HT1080 (cell line): ENCODE data around the gene TMPO. TPM values are rescaled to one million over a fixed set of nuclear protein-coding genes. Genes with fewer than 3 reads are reported as not detected.
"Not testable (repeated sequence)": the region's sequence is repeated elsewhere in the genome, so short reads cannot be mapped to it uniquely, and the experiment has no call there.

ENCODE experiments used
- DNase-seq: peaks from one replicate; pipeline ENCODE4 v3.0.0-alpha.2; 2015; ENCODE audit warnings: low read depth
- small RNA-seq: library from RNA; depleted of rRNA; stranded (forward); fragments of <200 nt; gene quantifications from one replicate; pipeline ENCODE3, GENCODE V24; 2014
- total RNA-seq: library from RNA; depleted of rRNA; stranded (reverse); fragments of >200 nt; shearing (Covaris generic); gene quantifications from 2 replicates; pipeline ENCODE4 v1.2.3, GENCODE V29; 2014; rRNA removed

TMPO gene
- total RNA-seq, 1 experiment from 2014 or later = 184 TPM

DNA sequence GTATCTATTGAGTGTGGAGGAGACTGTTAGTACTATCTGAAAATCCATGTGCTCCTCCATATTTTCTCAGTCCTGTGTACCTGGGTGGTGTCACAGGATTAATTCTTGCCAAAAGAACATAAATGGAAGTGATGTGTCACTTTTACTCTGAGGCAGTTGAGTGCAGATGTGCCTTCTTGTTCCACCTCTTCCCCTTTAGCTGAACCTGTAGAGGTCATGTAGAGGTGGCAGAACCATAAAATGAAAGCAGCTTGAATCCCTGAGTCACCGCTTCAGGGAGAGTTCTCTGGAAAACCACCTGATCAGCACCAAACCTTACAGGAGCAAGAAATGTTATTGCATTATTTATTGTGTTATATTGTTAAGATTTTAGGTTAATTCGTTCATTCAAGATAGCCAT is 63.4 kb downstream of the TMPO start:
- peak; percentile 65 for DNase-seq

DNA sequence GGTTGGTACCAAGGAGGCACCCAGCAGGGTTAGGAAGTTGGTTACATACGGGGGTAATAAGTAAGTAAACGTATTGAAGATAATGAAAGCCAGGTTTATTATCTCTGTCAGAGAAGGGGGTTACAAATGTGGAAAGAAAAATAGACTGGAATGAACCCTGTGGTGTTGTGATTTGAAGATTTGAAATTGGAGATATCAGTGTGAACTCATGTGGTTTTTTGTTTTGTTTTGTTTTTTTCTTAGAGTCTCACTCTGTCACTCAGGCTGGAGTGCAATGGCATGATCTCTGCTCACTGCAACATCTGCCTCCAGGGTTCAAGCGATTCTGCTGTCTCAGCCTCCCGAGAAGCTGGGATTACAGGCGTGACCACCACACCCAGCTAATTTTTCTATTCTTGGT is 64.0 kb downstream of the TMPO start:
- no peak for DNase-seq

DNA sequence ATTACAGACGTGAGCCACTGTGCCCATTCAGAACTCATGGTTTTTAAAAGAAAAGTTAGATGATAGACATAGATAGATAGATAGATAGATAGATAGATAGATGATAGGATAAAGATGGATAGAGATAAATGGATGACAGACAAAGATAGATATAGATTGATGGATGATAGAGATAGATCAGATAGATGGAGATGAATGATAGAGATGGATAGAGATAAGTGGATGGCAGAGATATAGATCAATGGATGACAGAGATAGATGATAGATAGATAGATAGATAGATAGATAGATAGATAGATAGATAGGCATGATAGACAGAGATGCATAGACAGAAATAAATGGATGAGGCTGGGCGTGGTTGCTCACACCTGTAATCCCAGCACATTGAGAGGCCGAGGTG is 64.4 kb downstream of the TMPO start:
- DNase-seq = no peak

DNA sequence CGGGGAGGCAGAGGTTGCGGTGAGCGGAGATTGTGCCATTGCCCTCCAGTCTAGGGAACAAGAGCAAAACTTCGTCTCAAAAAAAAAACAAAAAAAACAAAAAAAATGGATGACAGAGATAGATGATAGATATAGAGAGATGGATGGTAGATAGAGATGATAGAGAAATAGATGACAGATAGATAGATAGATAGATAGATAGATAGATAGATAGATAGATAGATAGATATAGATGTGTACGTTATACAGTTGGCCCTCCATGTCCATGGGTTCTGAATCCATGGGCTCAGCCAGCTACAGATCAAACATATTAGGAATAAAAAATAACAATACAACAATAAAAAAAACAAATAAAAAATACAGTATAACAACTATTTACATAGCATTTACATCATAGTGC is 65.3 kb downstream of the TMPO start:
- no peak for DNase-seq

DNA sequence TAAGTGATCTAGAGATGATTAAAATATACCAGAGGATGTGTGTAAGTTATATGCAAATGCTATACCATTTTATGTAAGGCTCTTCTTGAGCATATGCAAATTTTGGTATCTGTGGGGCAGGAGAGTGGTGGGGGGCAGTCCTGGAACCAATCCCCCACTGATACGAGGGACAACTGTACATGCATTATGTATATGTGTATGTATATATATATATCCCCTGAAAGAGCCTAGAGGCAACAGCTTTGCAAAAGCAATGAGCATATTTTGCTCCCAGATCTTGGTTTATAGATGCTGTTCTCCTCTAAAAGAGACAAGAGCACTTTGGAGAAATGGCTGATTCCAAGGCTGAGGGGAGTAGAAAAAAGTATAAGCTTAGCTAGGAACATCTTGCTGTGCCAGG is 65.7 kb downstream of the TMPO start:
- DNase-seq = no peak

- DNase-seq = peak; percentile 31
Measured at GRCh38 chr12:98582093-98582492, 66.7 kb downstream of the TMPO start.

DNA sequence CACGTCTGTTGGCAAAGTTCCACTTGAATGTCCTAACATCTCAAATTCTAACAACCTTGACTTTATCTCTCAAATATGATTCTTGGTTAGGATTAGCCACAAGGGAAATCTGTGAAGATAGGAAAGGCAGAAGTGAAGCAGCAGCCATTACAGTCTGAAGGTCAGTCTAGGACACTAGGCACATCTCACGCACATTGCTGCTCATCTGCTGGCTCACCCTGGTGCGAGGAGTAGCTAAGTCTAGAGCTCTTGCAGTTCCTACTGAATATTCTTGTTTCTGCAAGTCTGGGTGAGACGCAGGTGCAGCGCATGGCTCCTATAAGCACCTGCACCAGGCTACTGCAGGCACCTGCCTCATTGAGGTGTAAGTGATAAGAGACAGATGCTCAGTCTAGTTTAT is 71.7 kb downstream of the TMPO start:
- DNase-seq = no peak

DNA sequence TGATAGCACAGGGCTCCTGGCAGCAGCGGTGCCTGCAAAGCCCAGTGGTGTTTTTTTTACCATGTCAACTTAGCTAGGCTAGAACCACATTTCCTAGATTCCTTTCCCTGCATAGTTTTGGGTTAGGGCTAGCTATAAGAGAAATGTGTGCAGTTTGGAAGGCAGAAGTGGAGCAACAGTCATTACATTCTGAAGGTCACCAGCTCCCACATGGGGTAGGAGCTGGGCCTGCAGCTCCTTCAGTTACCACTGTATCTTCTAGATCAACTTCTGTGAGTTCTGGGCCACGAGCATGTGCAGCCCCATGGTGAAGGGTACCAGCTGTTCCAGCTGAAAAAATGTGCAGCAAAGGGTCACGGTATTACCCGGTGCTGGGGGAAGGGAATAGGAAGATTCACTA is 75.8 kb downstream of the TMPO start:
- DNase-seq = no peak

DNA sequence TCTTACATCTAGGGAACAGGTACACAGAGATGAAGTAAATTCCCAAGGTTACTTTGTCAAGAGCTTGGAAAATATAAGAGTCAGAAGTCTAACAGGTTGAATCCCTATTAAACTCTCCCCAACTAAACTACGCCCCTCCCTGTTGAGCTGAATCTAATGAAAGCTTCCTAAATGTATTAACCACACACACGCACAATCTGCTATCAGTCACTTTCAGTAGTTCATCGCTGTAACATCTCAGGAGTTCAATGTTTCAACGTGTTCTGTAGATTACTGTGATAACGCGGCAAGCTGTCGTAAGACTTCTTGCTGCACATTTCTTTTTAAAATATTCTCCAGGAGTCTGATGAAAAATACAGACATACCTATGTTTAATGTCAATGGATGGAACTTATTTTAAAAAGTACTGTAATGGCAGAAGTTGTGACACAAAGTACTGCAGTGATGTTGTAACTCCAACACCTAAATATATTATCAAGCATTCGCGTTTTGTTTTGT is 77.5 kb downstream of the TMPO start:
- no peak for DNase-seq

DNA sequence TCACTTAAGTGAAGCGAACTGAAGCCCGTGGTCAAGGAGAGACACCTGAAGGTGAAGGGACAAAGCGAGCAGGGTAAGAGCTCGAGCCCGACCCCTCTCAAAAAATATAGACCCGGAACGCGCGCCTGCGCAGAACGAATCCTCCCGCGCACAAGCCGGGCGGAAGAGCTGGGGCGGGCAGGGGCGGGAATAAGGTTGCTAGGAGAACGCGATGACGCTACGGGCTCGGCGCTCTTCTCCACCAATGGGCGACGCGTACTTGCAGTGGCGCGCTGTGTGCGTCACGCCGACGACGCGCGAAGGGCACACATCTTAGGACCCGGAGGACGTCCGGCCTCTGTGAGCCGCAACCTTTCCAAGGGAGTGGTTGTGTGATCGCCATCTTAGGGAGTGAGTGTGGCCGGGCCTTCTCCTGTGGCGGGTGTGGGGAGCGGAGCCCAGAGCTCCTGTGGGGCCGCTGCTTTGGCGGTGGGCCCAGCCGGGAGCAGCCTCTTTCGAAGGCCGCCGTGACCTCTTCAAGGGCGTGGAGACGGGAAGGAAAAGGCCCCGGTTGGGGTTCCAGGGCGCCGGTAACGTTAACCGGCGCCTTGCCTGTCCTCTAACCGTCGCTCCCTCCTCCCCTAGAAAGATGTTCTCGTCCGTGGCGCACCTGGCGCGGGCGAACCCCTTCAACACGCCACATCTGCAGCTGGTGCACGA is 78.1 kb downstream of the TMPO start, which contains the start of gene SLC25A3:
TSS of gene SLC25A3 (plus strand) at position 336 of the 699 bp plus-strand sequence. CDS start at position 629, 293 bp downstream.
- peak; percentile 95 for DNase-seq

- DNase-seq = no peak
Measured at GRCh38 chr12:98594050-98594835, 78.9 kb downstream of the TMPO start.

GRCh38 chr12:98595243-98595988 is 80.0 kb downstream of the TMPO start:
- DNase-seq = peak; percentile 60

- DNase-seq = not testable (repeated sequence)
Measured at GRCh38 chr12:98597313-98597712, 81.9 kb downstream of the TMPO start.

Small RNAs within 50 kb of the gene (small RNA-seq; reads per million reads assigned to genes)
- 39.4 reads per million, percentile 94 among the genes with 10 or more reads in this experiment for gene SNORA53

Other genes with a start within 250 kb of the TMPO start
- 912 and 979 TPM in 2 replicates for gene SLC25A3, start 78.1 kb downstream of the TMPO start, total RNA-seq
- gene IKBIP, start 129.2 kb downstream of the TMPO start, total RNA-seq = 62.7 and 67.1 TPM in 2 replicates
- gene APAF1, start 129.7 kb downstream of the TMPO start, total RNA-seq = 10.0 and 11.4 TPM in 2 replicates